Stimulated activated naive CD8-positive, alpha-beta T cell treated with anti-CD3 and anti-CD28 coated beads, Interleukin-15, Interleukin-2, amounts not matched to agents 100 ng/mL and 50 ng/mL, for 24 hours (primary cell): ENCODE results near the gene AMER3.
A peak's percentile ranks its signal among the peaks of the same experiment; 100 is the strongest.
"Not testable (repeated sequence)": the region's sequence is repeated elsewhere in the genome, so short reads cannot be mapped to it uniquely, and the experiment has no call there.

Experiments used
- H3K27ac Mint-ChIP-seq: one replicate; pipeline ENCODE4 v1.8.0; 2021; ENCODE audit warnings: mild to moderate bottlenecking, mixed read lengths
- H3K27me3 Mint-ChIP-seq: one replicate; pipeline ENCODE4 v1.8.0; 2021; ENCODE audit warnings: mixed read lengths
- H3K36me3 Mint-ChIP-seq: one replicate; pipeline ENCODE4 v1.8.0; 2021; ENCODE audit warnings: low read depth, mixed read lengths
- H3K4me1 Mint-ChIP-seq: one replicate; pipeline ENCODE4 v1.8.0; 2021; ENCODE audit warnings: low read depth, mixed read lengths
- H3K4me3 Mint-ChIP-seq: one replicate; pipeline ENCODE4 v1.8.0; 2021; ENCODE audit warnings: mild to moderate bottlenecking, mixed read lengths
- H3K9me3 Mint-ChIP-seq: one replicate; pipeline ENCODE4 v1.8.0; 2021; ENCODE audit warnings: mixed read lengths

Gene AMER3, protein sequence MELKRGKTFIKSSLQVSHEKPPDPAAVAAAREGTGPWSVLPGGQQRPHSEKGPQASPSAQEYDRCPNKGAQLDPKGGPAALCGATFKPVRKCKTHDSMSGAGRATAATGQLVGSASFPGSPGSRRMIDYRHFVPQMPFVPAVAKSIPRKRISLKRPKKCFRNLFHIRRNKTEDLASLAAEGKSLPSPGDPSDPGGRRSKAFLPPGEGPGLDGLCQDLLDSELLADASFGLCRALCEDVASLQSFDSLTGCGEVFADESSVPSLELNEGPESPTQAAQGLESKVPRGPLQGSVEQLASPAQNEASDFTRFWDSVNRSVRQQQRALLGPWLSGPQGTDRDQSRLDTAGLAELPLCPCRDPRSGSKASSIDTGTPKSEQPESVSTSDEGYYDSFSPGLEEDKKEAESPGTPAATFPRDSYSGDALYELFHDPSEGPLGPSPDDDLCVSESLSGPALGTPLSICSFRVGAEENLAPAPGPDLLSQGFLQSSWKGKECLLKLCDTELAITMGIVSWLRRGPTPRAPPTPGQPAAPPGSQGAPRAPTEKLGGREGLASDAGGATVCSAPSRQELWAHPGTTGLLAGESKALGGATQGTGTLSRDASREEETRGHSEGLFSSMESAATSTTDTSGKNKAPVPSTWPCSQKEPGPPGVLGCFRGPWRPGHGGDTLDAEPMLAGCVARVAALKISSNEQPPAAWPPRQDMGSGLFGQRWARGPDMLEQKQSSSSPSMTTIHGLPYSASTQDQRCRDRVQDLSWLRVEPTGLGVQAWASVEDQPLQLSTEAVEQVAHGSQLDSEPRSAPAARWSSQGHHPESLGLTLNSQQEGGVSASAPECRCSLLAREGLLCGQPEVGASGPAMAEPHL

DNA sequence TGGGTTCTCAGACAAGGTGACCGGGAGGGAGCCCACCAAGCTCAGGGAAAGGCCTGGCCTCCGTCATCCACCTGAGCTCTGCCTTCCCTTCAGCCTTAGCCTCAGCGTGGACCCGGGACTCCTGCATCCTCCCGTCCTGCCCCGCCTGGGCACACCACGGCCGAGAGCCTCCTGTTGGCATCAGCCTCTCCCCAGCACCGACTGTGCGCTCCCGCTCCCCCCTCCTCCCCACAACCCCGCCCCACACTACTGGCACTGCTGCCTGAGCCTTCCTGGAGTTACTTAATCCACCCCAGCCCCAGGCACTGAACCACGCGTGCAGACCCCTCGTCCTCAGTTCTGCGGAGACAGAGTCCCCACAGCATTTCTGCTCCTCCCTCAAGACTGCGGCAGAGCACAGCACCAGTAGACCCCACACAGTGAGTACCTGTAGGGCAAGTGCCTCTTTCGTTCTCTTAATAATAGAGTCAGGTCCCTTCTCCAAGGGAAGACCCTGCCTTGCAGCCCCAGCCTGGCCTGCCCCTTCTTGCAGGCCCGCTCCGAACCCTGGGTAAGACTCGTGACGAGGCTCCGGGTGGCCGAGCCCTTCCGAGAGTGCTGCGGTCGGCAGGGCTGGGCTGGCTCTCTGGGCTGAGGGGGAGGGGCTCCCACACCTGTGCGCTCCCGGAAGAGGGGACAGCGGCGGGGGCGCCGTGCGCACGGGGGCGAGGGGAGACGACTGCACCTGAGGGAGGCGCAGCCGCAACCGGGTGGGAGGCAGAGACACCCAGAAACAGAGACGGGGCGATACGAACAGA is at the start of gene AMER3:
AMER3 (plus strand) TSS at position 285 of the 797 bp plus-strand sequence. CDS start 6,533 bp downstream, outside the sequence.
- Mint-ChIP-seq H3K4me3 (peak within 1 kb of the TSS; percentile 1), H3K27ac (no peak within 1 kb of the TSS), H3K4me1 (no peaks in the 10 kb centered on the region), H3K36me3 (no peaks in the 10 kb centered on the region), H3K27me3 (peaks cover 44% of the 10 kb centered on the region), H3K9me3 (no peaks in the 10 kb centered on the region)

- not testable (repeated sequence) for H3K4me1 Mint-ChIP-seq, H3K27me3 Mint-ChIP-seq, H3K27ac Mint-ChIP-seq, H3K9me3 Mint-ChIP-seq, H3K36me3 Mint-ChIP-seq, H3K4me3 Mint-ChIP-seq
Measured at GRCh38 chr2:130714795-130715194, 40.5 kb upstream of the AMER3 start.

DNA sequence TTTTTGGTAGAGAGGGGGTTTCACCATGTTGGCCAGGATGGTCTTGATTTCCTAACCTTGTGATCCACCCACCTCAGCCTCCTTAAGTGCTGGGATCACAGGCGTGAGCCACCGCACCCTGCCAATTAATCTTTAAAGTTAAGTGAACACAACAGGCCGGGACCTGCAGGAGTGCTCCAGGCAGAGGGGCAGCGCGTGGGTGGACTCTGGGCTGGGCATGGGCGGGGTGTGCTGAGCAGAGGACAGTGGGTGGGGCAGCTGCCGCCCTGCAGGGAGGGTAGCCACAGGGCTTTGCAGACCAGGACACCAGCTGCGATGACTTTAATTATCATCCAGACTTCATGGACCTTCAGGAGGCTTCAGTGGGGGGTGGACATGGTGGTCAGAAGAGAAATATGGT is 35.3 kb upstream of the AMER3 start:
- Mint-ChIP-seq H3K36me3 (no peaks in the 10 kb centered on the region), H3K4me3 (no peak overlapping the region), H3K27ac (no peak overlapping the region), H3K9me3 (no peaks in the 10 kb centered on the region), H3K27me3 (peaks cover 10% of the 10 kb centered on the region), H3K4me1 (no peaks in the 10 kb centered on the region)

DNA sequence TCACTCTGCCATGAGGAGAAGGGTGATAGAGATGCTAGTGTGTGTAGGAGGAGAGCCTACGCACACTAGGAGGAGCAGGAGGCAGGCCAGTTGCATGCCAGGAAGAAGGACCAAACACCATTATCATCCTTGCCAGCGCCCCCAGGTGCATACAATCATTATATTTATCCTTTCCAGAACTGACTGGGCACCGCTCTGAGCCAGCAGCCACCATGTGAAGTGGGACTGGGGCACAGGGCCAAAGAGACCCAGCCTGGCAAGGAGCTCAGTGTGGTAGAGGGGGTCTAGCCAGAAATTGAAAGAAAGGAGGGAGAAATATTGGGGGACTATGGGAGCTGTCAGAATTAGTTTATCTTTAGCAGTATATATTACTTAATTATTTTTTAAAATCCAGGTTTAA is 34.8 kb upstream of the AMER3 start:
- Mint-ChIP-seq H3K27me3 (peaks cover 10% of the 10 kb centered on the region), H3K9me3 (no peaks in the 10 kb centered on the region), H3K4me1 (no peaks in the 10 kb centered on the region), H3K36me3 (no peaks in the 10 kb centered on the region), H3K27ac (no peak overlapping the region), H3K4me3 (no peak overlapping the region)

DNA sequence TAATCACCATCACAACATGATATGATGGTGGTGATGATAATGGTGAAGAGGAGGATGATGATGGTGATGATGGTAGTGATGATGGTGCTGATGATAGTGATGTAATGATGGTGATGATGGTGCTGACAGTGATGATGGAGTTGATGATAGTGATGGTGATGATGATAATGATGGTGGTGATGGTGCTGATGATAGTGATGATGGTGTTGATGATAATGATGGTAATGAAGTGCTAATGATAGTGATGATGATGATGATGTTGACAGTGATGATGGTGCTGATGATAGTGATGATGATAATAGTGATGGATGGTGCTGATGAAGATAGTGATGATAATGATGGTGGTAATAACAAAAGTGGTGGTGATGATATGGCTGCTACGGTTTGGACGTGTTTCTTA is 30.9 kb upstream of the AMER3 start:
- Mint-ChIP-seq H3K4me3 (no peak overlapping the region), H3K27me3 (peaks cover 10% of the 10 kb centered on the region), H3K36me3 (no peaks in the 10 kb centered on the region), H3K9me3 (no peaks in the 10 kb centered on the region), H3K4me1 (peaks cover 19% of the 10 kb centered on the region), H3K27ac (no peak overlapping the region)

- H3K27ac Mint-ChIP-seq: no peak overlapping the region
- H3K27me3 Mint-ChIP-seq: peaks cover 6% of the 10 kb centered on the region
Measured at GRCh38 chr2:130726614-130727180, 28.6 kb upstream of the AMER3 start.

DNA sequence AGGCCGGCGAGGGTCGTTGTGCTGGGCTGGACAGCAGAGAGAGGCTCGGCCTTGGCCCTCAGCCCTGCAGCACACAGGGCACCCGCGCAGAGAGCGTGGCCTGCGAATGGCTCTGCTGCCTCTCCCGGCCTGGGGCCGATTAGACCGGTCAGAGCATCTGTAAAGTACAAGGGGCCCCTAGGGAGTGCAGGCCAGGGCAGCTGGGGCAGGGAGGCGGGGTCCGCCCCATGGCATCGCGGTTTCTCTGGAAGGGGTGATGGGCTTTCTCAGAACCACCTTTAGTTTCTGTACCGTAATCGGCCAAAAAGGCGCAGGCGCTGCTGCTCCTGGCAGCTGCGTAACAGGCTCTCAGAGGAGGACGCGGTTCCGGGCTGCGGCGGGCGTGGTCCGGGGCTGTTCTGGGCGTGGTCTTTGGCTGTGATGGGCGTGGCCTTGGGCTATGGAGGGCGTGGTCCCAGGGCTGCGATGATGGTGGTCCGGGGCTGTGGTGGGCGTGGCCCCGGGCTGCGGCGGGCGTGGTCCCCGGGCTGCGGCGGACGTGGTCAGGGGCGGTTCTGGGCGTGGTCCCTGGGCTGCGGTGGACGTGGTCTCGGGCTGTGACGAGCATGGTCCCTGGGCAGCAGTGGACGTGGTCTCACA is 27.9 kb upstream of the AMER3 start:
- Mint-ChIP-seq H3K27ac (peak overlapping the region; percentile 21), H3K4me3 (peak overlapping the region; percentile 73), H3K27me3 (peaks cover 4% of the 10 kb centered on the region), H3K4me1 (peaks cover 19% of the 10 kb centered on the region), H3K9me3 (no peaks in the 10 kb centered on the region), H3K36me3 (no peaks in the 10 kb centered on the region)

More at GRCh38 chr2:130726614-130727180, 28.6 kb upstream of the AMER3 start:
- Mint-ChIP-seq H3K36me3 (no peaks in the 10 kb centered on the region), H3K9me3 (no peaks in the 10 kb centered on the region), H3K4me1 (peaks cover 19% of the 10 kb centered on the region), H3K4me3 (peak overlapping the region; percentile 73)

GRCh38 chr2:130728007-130728454 is 27.3 kb upstream of the AMER3 start:
- H3K36me3 Mint-ChIP-seq: no peaks in the 10 kb centered on the region
- H3K4me3 Mint-ChIP-seq: peak overlapping the region; percentile 73
- H3K9me3 Mint-ChIP-seq: no peaks in the 10 kb centered on the region
- no peaks in the 10 kb centered on the region for H3K27me3 Mint-ChIP-seq
- peaks cover 19% of the 10 kb centered on the region for H3K4me1 Mint-ChIP-seq
- no peak overlapping the region for H3K27ac Mint-ChIP-seq

- H3K27me3 Mint-ChIP-seq: no peaks in the 10 kb centered on the region
- H3K4me1 Mint-ChIP-seq: peaks cover 19% of the 10 kb centered on the region
- H3K27ac Mint-ChIP-seq: no peak within 1 kb of the TSS
- no peaks in the 10 kb centered on the region for H3K36me3 Mint-ChIP-seq
- H3K4me3 Mint-ChIP-seq: peak within 1 kb of the TSS; percentile 73
- no peaks in the 10 kb centered on the region for H3K9me3 Mint-ChIP-seq
Measured at GRCh38 chr2:130728549-130729316, 26.6 kb upstream of the AMER3 start, which contains the start of gene GPR148. Gene GPR148, plus strand, starts transcription at chr2:130729070. Its CDS starts 82 bp downstream, at chr2:130729152.

DNA sequence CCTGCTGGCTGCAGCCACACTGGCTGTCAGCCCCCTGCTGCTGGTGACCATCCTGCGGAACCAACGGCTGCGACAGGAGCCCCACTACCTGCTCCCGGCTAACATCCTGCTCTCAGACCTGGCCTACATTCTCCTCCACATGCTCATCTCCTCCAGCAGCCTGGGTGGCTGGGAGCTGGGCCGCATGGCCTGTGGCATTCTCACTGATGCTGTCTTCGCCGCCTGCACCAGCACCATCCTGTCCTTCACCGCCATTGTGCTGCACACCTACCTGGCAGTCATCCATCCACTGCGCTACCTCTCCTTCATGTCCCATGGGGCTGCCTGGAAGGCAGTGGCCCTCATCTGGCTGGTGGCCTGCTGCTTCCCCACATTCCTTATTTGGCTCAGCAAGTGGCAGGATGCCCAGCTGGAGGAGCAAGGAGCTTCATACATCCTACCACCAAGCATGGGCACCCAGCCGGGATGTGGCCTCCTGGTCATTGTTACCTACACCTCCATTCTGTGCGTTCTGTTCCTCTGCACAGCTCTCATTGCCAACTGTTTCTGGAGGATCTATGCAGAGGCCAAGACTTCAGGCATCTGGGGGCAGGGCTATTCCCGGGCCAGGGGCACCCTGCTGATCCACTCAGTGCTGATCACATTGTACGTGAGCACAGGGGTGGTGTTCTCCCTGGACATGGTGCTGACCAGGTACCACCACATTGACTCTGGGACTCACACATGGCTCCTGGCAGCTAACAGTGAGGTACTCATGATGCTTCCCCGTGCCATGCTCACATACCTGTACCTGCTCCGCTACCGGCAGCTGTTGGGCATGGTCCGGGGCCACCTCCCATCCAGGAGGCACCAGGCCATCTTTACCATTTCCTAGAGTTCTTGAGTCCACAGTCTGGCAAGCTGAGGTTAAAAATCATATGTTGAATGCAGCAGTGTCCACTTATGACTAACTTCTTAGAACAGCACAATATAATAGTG is 25.7 kb upstream of the AMER3 start:
- no peaks in the 10 kb centered on the region for H3K36me3 Mint-ChIP-seq
- H3K9me3 Mint-ChIP-seq: peaks cover 4% of the 10 kb centered on the region
- H3K27me3 Mint-ChIP-seq: no peaks in the 10 kb centered on the region
- no peak overlapping the region for H3K4me3 Mint-ChIP-seq
- H3K27ac Mint-ChIP-seq: no peak overlapping the region
- peaks cover 19% of the 10 kb centered on the region for H3K4me1 Mint-ChIP-seq

- H3K4me1 Mint-ChIP-seq, H3K27ac Mint-ChIP-seq, H3K9me3 Mint-ChIP-seq, H3K27me3 Mint-ChIP-seq, H3K4me3 Mint-ChIP-seq, H3K36me3 Mint-ChIP-seq: not testable (repeated sequence)
Measured at GRCh38 chr2:130732257-130732656, 23.1 kb upstream of the AMER3 start.

DNA sequence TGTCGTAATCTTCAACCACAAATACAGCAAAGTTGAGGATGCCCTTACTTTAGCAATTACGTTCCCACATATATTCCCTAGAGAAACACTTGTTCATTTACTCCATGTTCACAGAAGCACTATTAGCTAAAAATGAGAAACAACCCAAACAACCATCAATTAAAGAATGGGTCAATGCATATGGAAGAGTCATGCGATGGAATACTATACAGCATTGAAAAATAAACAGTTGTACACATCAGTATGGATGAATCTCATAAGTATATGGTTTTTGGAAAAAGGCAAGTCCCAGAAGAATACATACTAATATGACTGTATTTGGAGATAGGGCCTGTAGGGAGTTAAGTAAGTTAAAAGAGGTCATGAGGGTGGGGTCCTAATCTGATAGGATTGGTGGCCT is 20.1 kb upstream of the AMER3 start:
- H3K27ac Mint-ChIP-seq: no peak overlapping the region

More for the DNA sequence above, 20.1 kb upstream of the AMER3 start:
- H3K36me3 Mint-ChIP-seq: no peaks in the 10 kb centered on the region
- no peaks in the 10 kb centered on the region for H3K4me1 Mint-ChIP-seq
- no peak overlapping the region for H3K4me3 Mint-ChIP-seq
- H3K27me3 Mint-ChIP-seq: peaks cover 3% of the 10 kb centered on the region
- H3K9me3 Mint-ChIP-seq: peaks cover 4% of the 10 kb centered on the region
